T-helper 17 cell (primary cell): ENCODE measurements around the gene GPC3. TPM values are rescaled to one million over a fixed set of nuclear protein-coding genes. Genes with fewer than 3 reads are reported as not detected.

Source experiments
- ATAC-seq: fragments of 150-1000 bp; cut with Tn5 transposase; 2 replicates; pipeline ENCODE4 v1.10.0; 2021; ENCODE audit warnings: mild to moderate bottlenecking, moderate library complexity
- DNase-seq, 3 donors: peaks; one replicate each; pipeline versions ENCODE4 v3.0.0 to v3.0.0-alpha.2; 2020 to 2021
- H3K9me3 ChIP-seq: one replicate; pipeline ENCODE4 v1.7.0; 2013; ENCODE audit warnings: low read length, mild to moderate bottlenecking; ENCODE audit not compliant: control insufficient read depth, poor library complexity, severe bottlenecking
- H3K27ac Mint-ChIP-seq: one replicate; pipeline ENCODE4 v1.8.0; 2022; ENCODE audit warnings: mild to moderate bottlenecking, moderate library complexity, mixed read lengths
- H3K27me3 Mint-ChIP-seq: one replicate; pipeline ENCODE4 v1.8.0; 2022; ENCODE audit warnings: mixed read lengths
- H3K36me3 Mint-ChIP-seq: one replicate; pipeline ENCODE4 v1.8.0; 2022; ENCODE audit warnings: low read depth, mixed read lengths
- H3K4me1 Mint-ChIP-seq: one replicate; pipeline ENCODE4 v1.8.0; 2022; ENCODE audit warnings: mild to moderate bottlenecking, mixed read lengths
- H3K4me3 Mint-ChIP-seq: one replicate; pipeline ENCODE4 v1.8.0; 2022; ENCODE audit warnings: mild to moderate bottlenecking, moderate library complexity, mixed read lengths
- total RNA-seq, 4 donors: library from RNA in 2 of 4; stranded (reverse) in 2 of 4; gene quantifications; one replicate each; pipeline ENCODE4 v1.2.3 and lab custom pipeline; 2022 to 2026

Gene GPC3
- total RNA-seq, 2 donors from 2014 or later, result 0.20 to 0.39 TPM

DNA sequence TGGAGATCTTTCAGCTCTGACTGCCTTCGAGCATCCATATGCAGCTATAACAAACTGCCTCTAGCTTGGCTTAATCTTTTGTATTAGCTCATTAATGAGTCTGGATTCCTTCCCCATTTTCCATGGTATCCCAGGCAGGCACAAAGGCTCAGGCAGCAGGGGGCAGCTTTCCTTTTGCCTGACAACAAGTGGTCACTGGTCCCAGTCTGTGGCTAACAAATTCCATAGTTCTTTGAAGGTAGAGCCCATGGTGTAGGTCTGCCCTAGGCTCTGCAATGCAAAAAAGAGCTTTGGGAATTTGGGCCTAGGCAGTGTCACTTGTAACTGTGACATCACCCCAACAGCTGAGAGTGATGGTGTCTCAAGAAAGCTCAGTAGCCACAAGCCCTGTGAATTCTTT lies 335.7 kb downstream of the GPC3 start:
- no peak for DNase-seq
- H3K9me3 ChIP-seq, result no peaks in the 10 kb centered on the region
- no peak for ATAC-seq
- Mint-ChIP-seq H3K36me3 (peaks cover 2% of the 10 kb centered on the region), H3K4me1 (peaks cover 2% of the 10 kb centered on the region), H3K27me3 (no peaks in the 10 kb centered on the region), H3K27ac (no peak overlapping the region), H3K4me3 (no peak overlapping the region)

DNA sequence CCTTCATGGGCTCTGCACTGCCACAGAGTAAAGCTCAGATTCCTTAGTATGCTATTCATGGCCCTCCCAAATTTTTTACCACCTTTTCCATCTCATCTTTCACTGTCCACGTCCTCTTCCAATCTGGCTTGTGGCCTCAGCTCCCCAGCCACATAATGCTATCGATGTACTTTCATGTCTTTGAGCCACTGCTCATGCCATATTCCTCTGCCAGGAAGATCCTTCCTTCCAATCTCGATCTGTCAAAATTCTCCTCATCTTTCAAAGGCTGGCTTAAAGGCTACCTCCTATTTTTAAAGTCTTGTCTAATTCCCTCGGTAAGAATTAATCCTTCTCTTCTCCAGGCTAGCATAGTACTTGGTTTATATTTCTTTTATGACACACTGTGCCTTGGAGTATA lies 336.8 kb downstream of the GPC3 start:
- Mint-ChIP-seq H3K36me3 (peaks cover 2% of the 10 kb centered on the region), H3K27ac (no peak overlapping the region), H3K4me3 (no peak overlapping the region), H3K4me1 (peaks cover 2% of the 10 kb centered on the region), H3K27me3 (no peaks in the 10 kb centered on the region)
- no peak for DNase-seq
- no peaks in the 10 kb centered on the region for H3K9me3 ChIP-seq
- ATAC-seq, result no peak

DNA sequence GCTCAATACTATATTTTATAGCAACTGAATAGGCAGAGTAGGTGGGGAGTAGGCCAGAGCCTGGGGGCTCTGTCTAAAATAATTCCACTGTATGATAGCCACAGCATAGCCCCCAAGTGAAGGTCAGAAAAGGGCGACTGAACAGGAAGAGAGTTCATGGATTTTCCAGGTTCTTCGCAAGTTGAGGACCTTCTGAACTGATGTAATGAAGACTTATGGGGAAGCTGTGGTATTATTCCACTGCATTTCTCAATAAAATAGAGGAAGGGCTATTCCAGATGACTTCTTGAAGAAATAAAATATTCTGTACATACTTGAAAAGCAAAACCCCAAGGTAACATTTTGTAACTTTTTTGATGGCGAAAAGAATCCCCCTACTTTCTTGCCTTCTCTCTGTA lies 338.7 kb downstream of the GPC3 start:
- no peaks in the 10 kb centered on the region for H3K9me3 ChIP-seq
- Mint-ChIP-seq H3K27ac (no peak overlapping the region), H3K4me3 (no peak overlapping the region), H3K27me3 (peaks cover 6% of the 10 kb centered on the region), H3K4me1 (peaks cover 2% of the 10 kb centered on the region), H3K36me3 (peaks cover 2% of the 10 kb centered on the region)
- DNase-seq (no peak), ATAC-seq (no peak)

DNA sequence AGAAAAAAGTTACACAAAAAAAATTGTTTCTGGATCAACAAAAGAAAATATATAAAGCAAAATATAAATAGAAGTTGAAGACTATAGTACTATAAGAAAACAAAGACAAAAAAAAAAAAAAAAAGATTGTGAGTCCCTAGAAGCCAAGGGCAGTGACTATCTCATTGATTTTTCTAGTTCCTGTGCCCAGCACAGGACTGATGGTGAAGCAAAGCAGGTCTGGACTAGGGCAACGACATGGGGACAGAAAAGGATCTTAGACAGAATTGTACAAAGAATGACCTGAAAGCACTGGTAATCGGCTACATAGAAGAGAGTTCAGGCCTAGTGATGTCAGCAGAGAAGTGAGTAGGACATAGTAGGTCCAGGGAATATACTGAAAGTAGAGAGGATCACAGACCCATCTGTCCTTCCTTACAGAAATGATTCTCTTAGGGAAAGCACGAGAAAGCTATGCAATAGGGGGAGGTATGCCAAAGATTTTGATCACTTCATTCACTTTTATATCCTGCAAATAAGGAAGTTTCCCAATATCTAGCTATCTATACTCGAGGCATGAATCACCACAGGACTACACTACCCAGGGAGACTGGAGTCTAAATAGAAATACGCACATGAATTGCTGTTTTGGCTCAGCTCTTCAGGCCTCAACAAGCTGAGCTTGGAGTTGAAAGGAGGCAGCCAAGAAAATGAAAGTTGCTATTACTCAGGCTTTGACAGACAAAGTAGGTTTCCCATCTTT lies 339.2 kb downstream of the GPC3 start:
- ATAC-seq (no peak), DNase-seq (no peak)
- Mint-ChIP-seq H3K4me1 (peaks cover 2% of the 10 kb centered on the region), H3K36me3 (peaks cover 2% of the 10 kb centered on the region), H3K27ac (no peak overlapping the region), H3K27me3 (peaks cover 6% of the 10 kb centered on the region), H3K4me3 (no peak overlapping the region)
- H3K9me3 ChIP-seq, result no peaks in the 10 kb centered on the region

DNA sequence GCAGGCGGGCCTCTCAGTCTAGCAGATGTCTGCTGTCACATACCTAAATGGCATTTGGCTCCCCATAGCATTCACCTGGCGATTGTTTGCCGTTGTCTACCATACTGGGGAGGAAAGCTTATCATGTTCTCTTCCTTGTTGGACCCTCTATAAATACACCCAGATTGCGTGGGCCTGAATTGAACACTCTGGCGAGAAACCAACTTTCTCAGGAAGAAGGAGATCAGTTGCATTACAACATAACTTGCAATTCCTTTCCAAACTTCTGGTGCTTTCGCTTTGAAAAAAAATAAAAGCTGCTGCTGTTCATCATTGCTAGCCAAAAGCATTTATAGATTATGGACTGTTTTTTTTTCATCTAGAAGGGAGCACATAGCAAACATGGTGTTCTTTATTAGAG lies 340.1 kb downstream of the GPC3 start:
- Mint-ChIP-seq H3K27me3 (peaks cover 6% of the 10 kb centered on the region), H3K36me3 (peaks cover 2% of the 10 kb centered on the region), H3K27ac (no peak overlapping the region), H3K4me3 (no peak overlapping the region), H3K4me1 (peaks cover 2% of the 10 kb centered on the region)
- no peaks in the 10 kb centered on the region for H3K9me3 ChIP-seq
- ATAC-seq, result no peak
- DNase-seq, result no peak

DNA sequence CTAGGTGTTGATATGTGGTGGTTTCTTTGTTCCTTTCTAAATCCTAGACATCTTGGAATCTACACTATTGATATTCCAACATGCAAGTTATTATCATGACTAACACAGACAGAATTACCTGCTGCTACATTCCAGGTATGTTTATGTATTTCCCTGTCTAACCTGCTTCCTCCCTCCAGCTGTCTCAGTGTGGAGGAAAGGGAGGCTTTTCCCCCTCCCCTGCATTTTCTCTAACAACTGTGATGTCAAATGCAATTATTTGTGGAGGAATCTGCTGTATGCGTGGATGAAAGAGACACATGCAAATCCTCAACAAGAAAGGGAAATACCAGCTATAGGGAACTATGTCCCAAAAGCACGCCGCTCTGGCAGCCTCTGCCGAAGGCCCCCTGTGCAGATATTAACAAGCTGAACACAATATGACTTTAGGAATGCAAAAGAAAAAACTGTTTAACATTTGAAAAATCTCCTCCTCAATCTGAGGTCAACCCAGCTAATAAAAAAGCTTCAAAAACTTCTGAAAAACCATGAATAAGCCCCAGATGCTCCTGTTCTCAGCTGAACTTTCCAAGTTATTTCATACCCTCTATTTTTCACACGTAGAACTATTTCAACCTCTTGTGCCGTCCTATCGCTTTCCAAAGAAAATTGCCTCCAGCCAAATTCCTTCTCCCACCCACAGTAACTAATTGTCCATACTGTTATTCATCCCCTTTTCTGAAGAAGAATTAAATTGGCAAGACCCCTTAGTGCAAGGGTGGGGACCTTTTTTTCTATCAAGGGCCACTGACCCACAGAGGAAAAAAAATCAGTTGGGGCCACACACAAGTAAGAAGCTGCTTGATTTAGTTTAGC lies 345.0 kb downstream of the GPC3 start:
- ATAC-seq (no peak), DNase-seq (no peak)
- Mint-ChIP-seq H3K27me3 (peaks cover 6% of the 10 kb centered on the region), H3K27ac (no peak overlapping the region), H3K4me3 (no peak overlapping the region), H3K4me1 (no peaks in the 10 kb centered on the region), H3K36me3 (no peaks in the 10 kb centered on the region)
- no peaks in the 10 kb centered on the region for H3K9me3 ChIP-seq

DNA sequence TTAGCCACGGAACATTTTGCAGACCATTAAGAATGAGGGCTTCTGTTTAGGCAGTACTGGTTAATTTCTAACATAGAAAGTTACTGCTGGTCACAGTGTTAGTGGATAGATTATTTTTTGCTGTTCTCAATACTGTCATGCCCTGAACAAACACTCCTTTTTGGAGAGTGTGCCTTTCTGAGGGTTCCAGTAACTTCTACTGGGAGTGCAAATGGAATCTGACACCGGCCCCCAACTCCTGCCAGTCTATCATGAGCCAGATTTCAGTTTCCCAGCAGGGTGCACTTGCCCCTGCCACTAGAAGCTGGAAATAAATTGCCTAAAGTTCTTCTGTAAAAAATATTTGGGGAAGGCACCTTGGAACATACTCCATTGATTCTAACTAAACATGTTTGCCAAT lies 345.7 kb downstream of the GPC3 start:
- ATAC-seq, result no peak
- no peak overlapping the region for H3K27ac Mint-ChIP-seq
- H3K4me3 Mint-ChIP-seq, result no peak overlapping the region
- H3K9me3 ChIP-seq, result no peaks in the 10 kb centered on the region
- H3K36me3 Mint-ChIP-seq, result no peaks in the 10 kb centered on the region
- H3K4me1 Mint-ChIP-seq, result no peaks in the 10 kb centered on the region
- DNase-seq, result no peak
- H3K27me3 Mint-ChIP-seq, result peaks cover 6% of the 10 kb centered on the region

DNA sequence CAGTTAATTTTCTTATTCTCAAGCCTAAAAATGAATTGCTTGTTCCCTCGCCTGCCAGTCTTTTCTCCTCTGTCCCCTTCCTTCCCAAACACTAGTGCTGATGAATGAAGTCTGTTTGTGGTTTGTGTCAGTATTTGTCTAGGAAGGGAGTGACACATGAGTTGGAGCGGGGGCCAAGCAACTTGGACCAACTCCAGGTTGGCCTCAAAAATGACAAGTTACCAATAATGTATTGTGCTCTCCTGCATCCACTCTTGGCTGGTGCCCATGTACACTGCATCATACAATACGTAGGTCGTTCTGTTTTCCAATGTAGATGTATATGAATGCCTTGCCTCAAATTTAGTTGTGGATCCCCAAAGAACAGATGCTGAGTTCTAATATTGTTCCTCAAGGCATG lies 347.1 kb downstream of the GPC3 start:
- Mint-ChIP-seq H3K36me3 (no peaks in the 10 kb centered on the region), H3K27ac (no peak overlapping the region), H3K4me3 (no peak overlapping the region), H3K4me1 (no peaks in the 10 kb centered on the region), H3K27me3 (peaks cover 6% of the 10 kb centered on the region)
- DNase-seq, result no peak
- ATAC-seq, result no peak
- no peaks in the 10 kb centered on the region for H3K9me3 ChIP-seq

DNA sequence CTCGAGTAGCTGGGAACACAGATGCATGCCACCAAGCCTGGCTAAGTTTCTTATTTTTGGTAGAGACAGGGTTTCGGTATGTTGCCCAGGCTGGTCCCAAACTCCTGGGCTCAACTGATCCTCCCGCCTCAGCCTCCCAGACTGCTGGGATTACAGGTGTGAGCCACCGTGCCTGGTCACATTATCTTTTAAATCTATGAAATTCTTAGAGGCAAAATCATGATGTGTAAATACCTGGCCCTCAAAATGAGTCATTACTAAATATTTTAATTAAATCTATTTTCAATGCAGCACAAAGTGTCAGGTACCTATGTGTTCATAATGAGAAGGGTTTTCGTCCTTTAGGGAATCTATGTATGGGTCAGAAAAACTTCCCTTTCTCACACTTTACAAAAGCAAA lies 347.6 kb downstream of the GPC3 start:
- Mint-ChIP-seq H3K27ac (no peak overlapping the region), H3K4me1 (no peaks in the 10 kb centered on the region), H3K4me3 (no peak overlapping the region), H3K27me3 (peaks cover 6% of the 10 kb centered on the region), H3K36me3 (no peaks in the 10 kb centered on the region)
- DNase-seq (no peak), ATAC-seq (no peak)
- H3K9me3 ChIP-seq, result no peaks in the 10 kb centered on the region

DNA sequence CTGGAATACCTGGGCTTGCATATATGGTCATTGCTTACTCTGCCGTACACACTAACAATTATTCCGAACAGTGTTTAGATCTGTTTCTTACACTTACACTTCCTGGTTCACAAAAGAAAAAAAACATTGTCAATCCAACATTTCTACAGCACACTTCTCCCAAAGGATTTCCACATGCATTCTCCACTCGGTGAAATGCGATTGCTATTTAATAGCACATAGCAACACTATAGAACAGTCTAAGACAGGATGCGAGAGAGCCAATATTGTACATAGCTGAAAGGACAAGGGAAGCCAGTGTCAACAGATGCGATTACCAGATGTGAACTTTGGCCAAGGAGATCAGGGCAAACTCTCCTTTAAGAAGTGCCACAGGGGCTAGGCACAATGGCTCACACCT lies 349.4 kb downstream of the GPC3 start:
- Mint-ChIP-seq H3K27me3 (no peaks in the 10 kb centered on the region), H3K4me1 (no peaks in the 10 kb centered on the region), H3K27ac (no peak overlapping the region), H3K4me3 (no peak overlapping the region), H3K36me3 (no peaks in the 10 kb centered on the region)
- no peaks in the 10 kb centered on the region for H3K9me3 ChIP-seq
- no peak for DNase-seq
- ATAC-seq, result no peak

DNA sequence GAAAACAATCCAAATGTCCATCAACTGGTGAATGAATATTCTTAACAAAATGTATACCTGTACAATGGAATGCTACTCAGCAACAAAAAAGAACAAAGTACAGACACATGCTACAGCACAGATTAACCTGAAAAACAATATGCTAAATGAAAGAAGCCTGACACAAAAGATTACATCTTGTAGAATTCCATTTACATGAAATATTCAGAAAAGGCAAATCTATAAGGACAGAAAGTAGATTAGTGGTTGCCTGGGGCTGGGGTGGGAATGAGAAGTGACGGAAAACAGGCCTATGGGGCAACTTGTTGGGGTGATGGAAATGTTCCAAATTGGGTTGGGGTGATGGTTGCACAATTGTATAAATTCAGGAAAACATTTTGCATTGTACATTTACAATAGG lies 351.0 kb downstream of the GPC3 start:
- H3K9me3 ChIP-seq, result no peaks in the 10 kb centered on the region
- DNase-seq (no peak), ATAC-seq (no peak)
- no peak overlapping the region for H3K4me3 Mint-ChIP-seq
- H3K27me3 Mint-ChIP-seq, result no peaks in the 10 kb centered on the region
- no peak overlapping the region for H3K27ac Mint-ChIP-seq
- H3K4me1 Mint-ChIP-seq, result no peaks in the 10 kb centered on the region
- H3K36me3 Mint-ChIP-seq, result no peaks in the 10 kb centered on the region

DNA sequence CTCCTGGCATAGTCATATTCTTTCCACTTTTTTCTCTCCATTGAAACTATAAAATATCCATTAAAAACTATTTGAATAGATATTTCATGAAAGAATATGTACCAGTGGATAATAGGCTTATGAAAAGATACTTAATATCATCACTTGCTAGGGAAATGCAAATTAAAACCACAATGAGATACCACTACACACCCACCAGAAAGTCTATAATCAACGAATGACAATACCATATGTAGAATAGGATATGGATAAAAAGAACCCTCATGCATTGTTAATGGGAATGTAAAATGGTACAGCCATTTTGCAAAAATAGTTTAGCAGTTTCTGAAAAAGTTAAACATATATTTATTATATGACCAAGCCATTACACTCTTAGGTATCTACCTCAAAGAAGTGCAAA lies 351.4 kb downstream of the GPC3 start:
- no peaks in the 10 kb centered on the region for H3K36me3 Mint-ChIP-seq
- no peaks in the 10 kb centered on the region for H3K9me3 ChIP-seq
- no peak overlapping the region for H3K4me3 Mint-ChIP-seq
- no peaks in the 10 kb centered on the region for H3K4me1 Mint-ChIP-seq
- no peak overlapping the region for H3K27ac Mint-ChIP-seq
- H3K27me3 Mint-ChIP-seq, result no peaks in the 10 kb centered on the region
- DNase-seq (no peak), ATAC-seq (no peak)

DNA sequence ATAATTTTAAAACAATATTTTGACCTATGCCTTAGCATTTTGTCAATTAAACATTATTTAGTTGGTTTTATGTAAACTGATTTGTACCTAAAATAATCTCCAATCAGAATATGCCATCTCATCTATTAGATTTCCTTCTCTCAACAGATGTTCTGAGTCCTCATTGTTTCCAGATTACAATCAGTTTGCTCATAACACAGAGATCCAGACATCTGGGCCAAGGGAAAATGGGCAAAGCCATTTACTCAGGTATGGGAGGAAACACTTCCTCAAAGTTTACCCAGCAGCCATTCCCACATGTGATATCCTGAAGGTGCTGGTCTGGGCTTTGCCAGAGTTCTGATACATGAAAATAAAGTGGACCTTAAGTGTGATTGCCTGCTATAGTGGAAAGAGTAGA lies 352.2 kb downstream of the GPC3 start:
- no peaks in the 10 kb centered on the region for H3K27me3 Mint-ChIP-seq
- no peaks in the 10 kb centered on the region for H3K9me3 ChIP-seq
- DNase-seq (no peak), ATAC-seq (no peak)
- no peak overlapping the region for H3K27ac Mint-ChIP-seq
- no peaks in the 10 kb centered on the region for H3K4me1 Mint-ChIP-seq
- H3K36me3 Mint-ChIP-seq, result no peaks in the 10 kb centered on the region
- no peak overlapping the region for H3K4me3 Mint-ChIP-seq

DNA sequence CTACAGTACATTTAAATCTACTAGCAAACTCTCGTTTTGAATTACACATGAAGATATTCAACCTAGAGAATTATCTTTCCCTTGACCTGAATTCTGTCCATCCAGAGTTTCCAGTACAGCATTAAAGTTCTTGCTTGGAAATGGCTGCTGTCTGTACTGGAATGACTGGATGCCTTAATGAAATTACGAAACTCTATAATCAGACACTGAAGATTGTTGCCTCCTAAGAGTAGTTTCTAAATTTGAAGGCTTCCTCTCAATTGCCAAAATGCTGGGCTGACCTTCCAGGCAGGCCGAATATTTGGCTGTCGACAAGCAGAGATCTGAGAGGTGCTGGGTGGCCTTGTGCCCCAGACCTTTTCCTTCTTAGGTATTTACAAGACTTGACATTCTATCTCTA lies 355.0 kb downstream of the GPC3 start:
- Mint-ChIP-seq H3K27me3 (no peaks in the 10 kb centered on the region), H3K36me3 (no peaks in the 10 kb centered on the region), H3K27ac (no peak overlapping the region), H3K4me1 (no peaks in the 10 kb centered on the region), H3K4me3 (no peak overlapping the region)
- no peaks in the 10 kb centered on the region for H3K9me3 ChIP-seq
- DNase-seq, result no peak
- ATAC-seq, result no peak
